H1 (cell line): ENCODE measurements around the gene ZNF765. TPM values are rescaled to one million over a fixed set of nuclear protein-coding genes. Genes with fewer than 3 reads are reported as not detected.

Source experiments
- CTCF ChIA-PET: fragments of 300-600 bp; sonication (Branson Sonifier 250); formaldehyde crosslinking; loops from one replicate; lab custom pipeline; 2021; ENCODE audit not compliant: partially characterized antibody; lab: Charles Lee
- POLR2A ChIA-PET: fragments of 300-600 bp; sonication (Branson Sonifier 250); formaldehyde crosslinking; loops from one replicate; lab custom pipeline; 2021; ENCODE audit warnings: inconsistent platforms; ENCODE audit not compliant: partially characterized antibody; lab: Charles Lee
- DNase-seq, 2 experiments: peaks; one replicate each; pipeline versions ENCODE4 v3.0.0 to v3.0.0-alpha.2; 2010 to 2022; ENCODE audit warnings: low spot score in 2 of 2, low read depth in 1 of 2, mixed read lengths in 1 of 2
- FAIRE-seq: peaks from 2 replicates; lab custom pipeline; 2011; peaks lifted over from hg19 to GRCh38; lab: Jason Lieb, UNC
- H2AFZ ChIP-seq: 2 replicates; pipeline ENCODE4 v1.8.1; 2012; ENCODE audit warnings: low read length, inconsistent platforms
- H2AK5ac ChIP-seq: 2 replicates; pipeline ENCODE4 v1.6.1; 2013; ENCODE audit warnings: low read depth, low read length
- H2BK120ac ChIP-seq: replicated peaks from 2 replicates; pipeline ENCODE3; 2013; ENCODE audit warnings: low read depth, low read length, inconsistent platforms
- H2BK12ac ChIP-seq: 2 replicates; pipeline ENCODE4 v1.6.1; 2013; ENCODE audit warnings: low read depth, low read length
- H2BK15ac ChIP-seq: 2 replicates; pipeline ENCODE4 v1.6.1; 2013; ENCODE audit warnings: low read length
- H2BK20ac ChIP-seq: 2 replicates; pipeline ENCODE4 v1.6.1; 2013; ENCODE audit warnings: low read length
- H2BK5ac ChIP-seq: 2 replicates; pipeline ENCODE4 v1.6.1; 2013; ENCODE audit warnings: low read depth, low read length
- H3K14ac ChIP-seq: 2 replicates; pipeline ENCODE4 v1.6.1; 2013; ENCODE audit warnings: inconsistent platforms; ENCODE audit not compliant: insufficient read length
- H3K18ac ChIP-seq: 2 replicates; pipeline ENCODE4 v1.6.1; 2013; ENCODE audit warnings: low read length; ENCODE audit errors: extremely low read depth
- H3K23ac ChIP-seq: 2 replicates; pipeline ENCODE4 v1.6.1; 2013; ENCODE audit warnings: inconsistent platforms; ENCODE audit not compliant: insufficient read length
- H3K23me2 ChIP-seq: 2 replicates; pipeline ENCODE4 v1.6.1; 2013; ENCODE audit warnings: low read depth, low read length
- H3K27ac ChIP-seq: 2 replicates; pipeline ENCODE4 v1.6.1; 2011; ENCODE audit warnings: low read depth, low read length, inconsistent platforms
- H3K27me3 ChIP-seq, 4 experiments: replicated peaks in 1 of 4; 1 replicate in 1 of 4; 2 replicates in 3 of 4; pipeline versions ENCODE4 v1.6.1 to v1.8.1; 2011 to 2013; ENCODE audit warnings: low read length in 3 of 4, mild to moderate bottlenecking in 3 of 4, inconsistent platforms in 2 of 4, mixed read lengths in 2 of 4, moderate library complexity in 1 of 4; ENCODE audit not compliant: control insufficient read depth in 3 of 4, insufficient read depth in 3 of 4; ENCODE audit errors: extremely low read depth in 1 of 4
- H3K36me3 ChIP-seq, 4 experiments: 2 replicates each; pipeline versions ENCODE4 v1.6.1 to v1.8.1; 2011 to 2013; ENCODE audit warnings: mild to moderate bottlenecking in 4 of 4, low read length in 3 of 4, moderate library complexity in 2 of 4, control low read depth in 1 of 4, inconsistent platforms in 1 of 4; ENCODE audit not compliant: insufficient read depth in 4 of 4, control insufficient read depth in 2 of 4
- H3K4ac ChIP-seq: replicated peaks from 2 replicates; pipeline ENCODE3; 2013; ENCODE audit warnings: low read length, low read depth, mixed read lengths, inconsistent platforms; ENCODE audit not compliant: insufficient read length
- H3K4me1 ChIP-seq, 4 experiments: replicated peaks in 1 of 4; 1 replicate in 1 of 4; 2 replicates in 3 of 4; pipeline versions ENCODE4 v1.6.1 to v1.8.1; 2011 to 2013; ENCODE audit warnings: low read length in 3 of 4, inconsistent platforms in 2 of 4, mixed read lengths in 1 of 4; ENCODE audit not compliant: insufficient read depth in 4 of 4, control insufficient read depth in 3 of 4
- H3K4me2 ChIP-seq, 2 experiments: 2 replicates each; pipeline versions ENCODE4 v1.6.1 to v1.8.1; 2011 to 2013; ENCODE audit warnings: low read depth in 2 of 2, low read length in 2 of 2, control low read depth in 1 of 2, inconsistent platforms in 1 of 2, mild to moderate bottlenecking in 1 of 2; ENCODE audit not compliant: insufficient read depth in 1 of 2
- H3K4me3 ChIP-seq, 4 experiments: fragments of 200-600, 300-600 bp in 1 of 4; sonication (generic), shearing (Covaris generic), sonication (Bioruptor Twin) in 1 of 4; 2 replicates each; pipeline versions ENCODE4 v1.5.1 to v1.8.1; 2011 to 2016; ENCODE audit warnings: low read length in 4 of 4, low read depth in 3 of 4, control low read depth in 2 of 4, inconsistent platforms in 2 of 4, mild to moderate bottlenecking in 2 of 4, mixed read lengths in 1 of 4, moderate library complexity in 1 of 4; ENCODE audit not compliant: insufficient read depth in 2 of 4; ENCODE audit errors: extremely low read depth in 1 of 4
- H3K56ac ChIP-seq: replicated peaks from 2 replicates; pipeline ENCODE3; 2013; ENCODE audit warnings: low read depth, mild to moderate bottlenecking, mixed read lengths, low read length, inconsistent platforms; ENCODE audit not compliant: insufficient read length
- H3K79me1 ChIP-seq: 2 replicates; pipeline ENCODE4 v1.6.1; 2013; ENCODE audit warnings: low read depth, low read length, control low read depth
- H3K79me2 ChIP-seq, 2 experiments: 2 replicates each; pipeline versions ENCODE4 v1.6.1 to v1.8.1; 2012 to 2013; ENCODE audit warnings: low read length in 2 of 2, mild to moderate bottlenecking in 2 of 2, inconsistent platforms in 1 of 2; ENCODE audit not compliant: insufficient read depth in 2 of 2, control insufficient read depth in 1 of 2
- H3K9ac ChIP-seq, 4 experiments: replicated peaks in 1 of 4; 1 replicate in 1 of 4; 2 replicates in 3 of 4; pipeline versions ENCODE4 v1.6.1 to v1.8.1; 2011 to 2013; ENCODE audit warnings: low read depth in 3 of 4, low read length in 3 of 4, control low read depth in 2 of 4, mild to moderate bottlenecking in 2 of 4, moderate library complexity in 2 of 4, inconsistent platforms in 1 of 4; ENCODE audit errors: extremely low read depth in 1 of 4
- H3K9me3 ChIP-seq, 2 experiments: 2 replicates each; pipeline versions ENCODE4 v1.6.1 to v1.8.1; 2012 to 2013; ENCODE audit warnings: mild to moderate bottlenecking in 2 of 2, moderate library complexity in 2 of 2, control low read depth in 1 of 2, inconsistent platforms in 1 of 2, low read depth in 1 of 2, low read length in 1 of 2, mixed read lengths in 1 of 2; ENCODE audit not compliant: insufficient read depth in 2 of 2
- H4K20me1 ChIP-seq, 2 experiments: replicated peaks in 1 of 2; 2 replicates each; pipeline versions ENCODE3 to v1.8.1; 2011 to 2013; ENCODE audit warnings: inconsistent platforms in 2 of 2, low read length in 2 of 2, mild to moderate bottlenecking in 1 of 2; ENCODE audit not compliant: insufficient read depth in 2 of 2, control insufficient read depth in 1 of 2
- H4K5ac ChIP-seq: 2 replicates; pipeline ENCODE4 v1.6.1; 2013; ENCODE audit warnings: low read length, low read depth, mixed read lengths, inconsistent platforms; ENCODE audit not compliant: insufficient read length
- H4K8ac ChIP-seq: 2 replicates; pipeline ENCODE4 v1.8.0; 2013; ENCODE audit warnings: mild to moderate bottlenecking, moderate library complexity, low read length, inconsistent platforms; ENCODE audit not compliant: insufficient read depth; ENCODE audit errors: extremely low read depth
- H4K91ac ChIP-seq: replicated peaks from 2 replicates; pipeline ENCODE3; 2013; ENCODE audit warnings: low read length, mixed read lengths, inconsistent platforms; ENCODE audit not compliant: insufficient read length
- HDAC2 ChIP-seq, 2 experiments: fragments of 300-600 bp in 1 of 2; sonication (generic) in 1 of 2; IDR thresholded peaks; 2 replicates each; pipeline ENCODE4 v1.6.1; 2011 to 2012; ENCODE audit warnings: low read depth in 2 of 2, low read length in 2 of 2, mild to moderate bottlenecking in 2 of 2, moderate library complexity in 2 of 2, borderline replicate concordance in 1 of 2, inconsistent platforms in 1 of 2
- SRF ChIP-seq: IDR thresholded peaks from 2 replicates; pipeline ENCODE4 v1.6.1; 2011; ENCODE audit warnings: mild to moderate bottlenecking, low read depth, low read length, moderate library complexity
- WGBS, 2 experiments: shearing (Covaris generic) in 1 of 2; methylation state at CpG; one replicate each; pipeline versions ENCODE4 v1.1.6 to v1.1.7; 2013 to 2015; ENCODE audit warnings: low lambda C conversion rate in 2 of 2, mixed read lengths in 2 of 2, inconsistent platforms in 1 of 2, low coverage in 1 of 2, missing lambda C conversion rate in 1 of 2; ENCODE audit not compliant: insufficient replicate concordance in 2 of 2, insufficient coverage in 1 of 2, insufficient read length in 1 of 2; ENCODE audit errors: extremely low coverage in 1 of 2, missing lambda C conversion rate in 1 of 2; 5-methylcytosine and 5-hydroxymethylcytosine counted together
- polyA plus RNA-seq, 7 experiments: library from polyadenylated mRNA; depleted of rRNA in 3 of 7; stranded (reverse) in 5 of 7; unstranded in 2 of 7; fragments of >200 nt in 5 of 7; fragments of 200-250 nt in 2 of 7; gene quantifications; 1 replicate in 5 of 7; 2 replicates in 1 of 7; 4 replicates in 1 of 7; pipeline versions ENCODE4 v1.2.1 to v1.2.3, GENCODE V29; 2011 to 2013; ENCODE audit warnings: missing spikeins in 2 of 7, mixed read lengths in 2 of 7
- total RNA-seq: library from RNA; stranded (reverse); fragmentation: NEBNext Ultra II Directional; extraction: Animal tissue kit (Norgen Biotek cat#: 25700); gene quantifications from 2 replicates; pipeline ENCODE4 v1.2.1, GENCODE V29; 2021

Gene ZNF765
- total and polyA plus RNA-seq, 2 of the 8 experiments (the other 6 are each of a cell fraction or from before 2014, with no cell fraction given) = 4.5 to 22.3 TPM

- H3K36me3 ChIP-seq = no peaks in the 10 kb centered on the region
- H4K91ac ChIP-seq = no peak overlapping the region
- DNase-seq (peak in 1 of 2 experiments; percentile 48), FAIRE-seq (no peak)
- H3K4me2 ChIP-seq = peak overlapping the region; percentile 76 to 80
- no peak overlapping the region for H2AK5ac ChIP-seq
- peaks cover 5% of the 10 kb centered on the region for H3K23me2 ChIP-seq
- H3K79me2 ChIP-seq = no peaks in the 10 kb centered on the region
- peak overlapping the region; percentile 7 for H2AFZ ChIP-seq
- H4K5ac ChIP-seq = no peak overlapping the region
- no peak overlapping the region for H3K14ac ChIP-seq
- TF ChIP-seq SRF = no peak
- peak in 1 of 2 experiments; percentile 44; a peak in 1 of 4 replicates for TF ChIP-seq HDAC2 (IDR thresholded peaks at IDR 0.05; ENCODE audit: borderline replicate concordance in 1 of 2, low read depth in 2 of 2, low read length in 2 of 2)
- no peak overlapping the region for H2BK120ac ChIP-seq
- H4K20me1 ChIP-seq = no peaks in the 10 kb centered on the region
- no peak overlapping the region for H3K4ac ChIP-seq
- ChIA-PET POLR2A (interaction anchor here (0.6 to 1.4 kb wide), 3 partner anchors 30 to 1561 kb away, joined by 3 to 11 read pairs (median 4); partner anchors contain the start of gene ZNF761), CTCF (interaction anchor here (1.6 to 2.1 kb wide), 3 partner anchors 11 to 39 kb away, joined by 5 to 8 read pairs (median 5); no protein-coding TSS in a partner anchor)
- no peak overlapping the region for H3K27ac ChIP-seq
- H3K56ac ChIP-seq = no peak overlapping the region
- H2BK5ac ChIP-seq = peak overlapping the region; percentile 66; the same call in 1 of the 2 replicates
- H3K23ac ChIP-seq = no peak overlapping the region
- no peak overlapping the region; the same call in 1 of the 2 replicates for H2BK15ac ChIP-seq
- H3K9ac ChIP-seq = peak overlapping the region in 1 of 4 experiments; percentile 18; a peak in 1 of 7 replicates
- H3K4me3 ChIP-seq = peak overlapping the region in 3 of 4 experiments; percentile 23 to 56 (median 46); a peak in 6 of 8 replicates
- no peak overlapping the region for H2BK20ac ChIP-seq
- no peaks in the 10 kb centered on the region; a peak in 1 of 7 replicates for H3K27me3 ChIP-seq
- no peaks in the 10 kb centered on the region for H3K9me3 ChIP-seq
- peaks cover 0 to 8% (median 5%) of the 10 kb centered on the region in 4 experiments; a peak in 4 of 7 replicates for H3K4me1 ChIP-seq
- H2BK12ac ChIP-seq = no peak overlapping the region
- H4K8ac ChIP-seq = peak overlapping the region; percentile 73; the same call in 1 of the 2 replicates
- WGBS, 2 experiments = 62% methylated on average over 14 of the region's 14 CpGs; no CpG with 5 or more reads in 1 of the 2 experiments
- H3K18ac ChIP-seq = no peak overlapping the region
- H3K79me1 ChIP-seq = no peaks in the 10 kb centered on the region
Measured at GRCh38 chr19:53462861-53463260, 67.9 kb downstream of the ZNF765 start.
